RPMI7951 (cell line): ENCODE results near the gene GDF2. TPM values are rescaled to one million over a fixed set of nuclear protein-coding genes. Genes with fewer than 3 reads are reported as not detected.

Source experiments
- DNase-seq: peaks from one replicate; pipeline ENCODE4 v3.0.0-alpha.2; 2012; ENCODE audit warnings: low read depth
- total RNA-seq: library from RNA; depleted of rRNA; stranded (reverse); fragments of >200 nt; shearing (Covaris generic); gene quantifications from 2 replicates; pipeline ENCODE4 v1.2.3, GENCODE V29; 2014

Gene GDF2
- total RNA-seq, 1 experiment from 2014 or later: not detected

DNA sequence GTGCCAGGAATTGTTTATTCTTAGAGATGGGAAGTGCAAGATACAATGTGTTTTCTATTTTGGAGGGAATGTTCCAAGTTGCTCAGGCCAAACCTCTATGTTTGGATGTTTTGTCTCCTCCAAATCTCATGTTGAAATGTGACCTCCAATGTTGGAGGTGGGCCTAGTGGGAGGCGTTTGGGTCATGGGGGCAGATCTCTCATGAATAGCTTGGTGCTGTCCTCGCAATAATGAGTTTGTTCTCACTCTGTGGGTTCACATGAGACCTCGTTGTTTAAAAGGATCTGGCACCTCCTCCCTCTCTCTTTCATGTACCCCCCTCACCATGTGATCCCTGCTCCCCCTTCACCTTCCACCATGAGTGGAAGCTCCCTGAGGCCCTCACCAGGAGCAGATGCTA, 30.6 kb upstream of the GDF2 start:
- no peak for DNase-seq

DNA sequence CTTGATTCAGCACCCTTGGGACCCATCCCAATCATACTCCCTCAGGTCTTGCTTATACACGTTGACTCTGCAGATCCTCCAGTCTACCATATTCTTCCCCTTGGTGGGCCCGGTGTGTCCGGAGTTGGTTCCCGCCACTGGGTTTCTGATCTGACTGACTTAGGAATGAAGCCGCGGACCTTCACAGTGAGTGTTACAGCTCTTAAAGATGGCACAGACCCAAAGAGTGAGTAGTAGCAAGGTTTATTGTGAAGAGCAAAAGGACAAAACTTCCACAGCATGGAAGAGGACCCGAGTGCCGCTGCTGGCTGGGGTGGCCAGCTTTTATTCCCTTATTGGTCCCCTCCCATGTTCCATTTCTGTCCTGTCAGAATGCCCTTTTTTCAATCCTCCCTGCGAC, 28.2 kb upstream of the GDF2 start:
- DNase-seq: no peak

- DNase-seq: no peak
These were observed 27.8 kb upstream of the GDF2 start for GRCh38 chr10:47294501-47294900.

DNA sequence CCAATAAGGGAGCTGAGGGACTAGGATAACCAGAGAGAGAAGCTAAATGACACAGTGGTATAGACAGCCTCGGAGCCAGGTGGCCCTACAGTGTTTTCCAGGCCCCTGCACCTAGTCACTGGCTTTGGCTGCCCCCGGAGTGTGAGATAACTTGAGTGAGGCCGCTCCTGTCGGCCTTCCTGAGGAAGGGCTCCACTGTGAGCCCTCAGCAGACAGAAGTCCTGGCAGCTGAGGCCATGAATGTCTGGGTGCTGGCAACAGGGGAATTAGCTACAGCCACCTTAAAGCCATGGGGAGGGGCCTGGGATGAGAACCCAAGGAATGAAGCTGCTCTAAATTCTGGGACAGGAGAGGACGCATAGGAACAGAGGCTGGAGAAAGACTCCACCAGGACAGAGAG, 26.8 kb upstream of the GDF2 start:
- DNase-seq: no peak

GRCh38 chr10:47296156-47296894, 25.9 kb upstream of the GDF2 start:
- no peak for DNase-seq

DNA sequence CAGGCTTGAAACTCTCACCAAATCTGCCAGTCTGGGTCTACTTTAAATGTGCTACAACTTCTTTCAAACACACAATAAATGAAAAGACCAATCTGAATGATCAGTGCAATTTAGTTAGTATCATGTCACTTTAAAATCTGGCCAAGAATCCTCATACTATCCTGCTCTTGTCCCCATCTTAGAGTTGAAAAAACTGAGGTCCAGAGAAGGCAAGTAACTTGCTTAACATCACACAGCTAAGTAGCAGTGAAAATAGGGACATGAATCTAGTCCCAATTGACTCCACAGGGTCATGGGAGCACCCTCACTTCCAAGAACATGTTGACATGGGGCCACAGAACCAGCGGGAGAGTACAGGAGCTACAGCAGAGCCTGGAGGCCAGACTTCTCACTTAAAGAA, 25.3 kb upstream of the GDF2 start:
- no peak for DNase-seq

- no peak for DNase-seq
These were observed 24.3 kb upstream of the GDF2 start for GRCh38 chr10:47297866-47298540.

- no peak for DNase-seq
These were observed 23.5 kb upstream of the GDF2 start for GRCh38 chr10:47298715-47299114.

DNA sequence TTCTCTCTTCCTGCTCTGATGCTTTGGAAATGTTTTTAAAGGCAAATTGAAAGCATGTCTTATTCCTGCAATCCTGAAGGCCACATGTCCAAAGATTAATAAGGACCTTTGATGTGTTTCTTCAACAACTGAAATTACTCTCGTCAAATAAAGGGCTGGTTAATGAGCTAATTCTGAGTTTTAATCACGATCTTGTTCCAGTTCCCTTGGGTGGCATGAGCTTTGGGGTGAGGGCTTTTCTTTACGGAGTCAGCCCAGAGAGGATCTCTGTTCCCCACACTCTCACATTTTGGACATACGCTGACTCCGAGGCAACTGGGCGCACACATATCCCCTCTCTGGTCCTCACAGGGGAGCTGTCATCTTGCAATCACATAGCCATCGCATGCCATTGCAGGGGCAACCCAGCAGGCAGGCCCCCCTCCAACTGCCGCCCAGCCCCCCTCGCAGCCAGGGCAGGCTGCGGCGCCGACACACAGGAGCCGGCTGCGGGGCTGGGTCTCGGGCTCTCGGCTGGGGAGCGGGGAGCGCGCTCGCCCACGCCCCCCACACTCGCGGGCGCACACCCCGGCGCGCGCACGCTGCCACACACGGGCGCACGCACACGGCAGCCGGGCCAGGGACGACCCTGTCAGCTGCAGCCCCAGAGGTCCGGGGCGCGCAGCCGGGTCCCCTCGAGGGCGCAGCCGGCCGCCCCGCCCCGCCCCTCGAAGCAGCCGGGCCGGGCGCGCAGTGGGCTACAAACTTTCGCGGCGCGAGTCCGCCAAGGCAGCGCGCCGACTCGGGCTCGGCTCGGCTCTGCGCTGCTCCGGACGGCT, 22.4 kb upstream of the GDF2 start, which contains the start of gene GDF10:
Gene GDF10, plus strand, starts transcription at position 587 of the 818 bp plus-strand sequence. CDS start 455 bp downstream, outside the sequence.
- DNase-seq: no peak

DNA sequence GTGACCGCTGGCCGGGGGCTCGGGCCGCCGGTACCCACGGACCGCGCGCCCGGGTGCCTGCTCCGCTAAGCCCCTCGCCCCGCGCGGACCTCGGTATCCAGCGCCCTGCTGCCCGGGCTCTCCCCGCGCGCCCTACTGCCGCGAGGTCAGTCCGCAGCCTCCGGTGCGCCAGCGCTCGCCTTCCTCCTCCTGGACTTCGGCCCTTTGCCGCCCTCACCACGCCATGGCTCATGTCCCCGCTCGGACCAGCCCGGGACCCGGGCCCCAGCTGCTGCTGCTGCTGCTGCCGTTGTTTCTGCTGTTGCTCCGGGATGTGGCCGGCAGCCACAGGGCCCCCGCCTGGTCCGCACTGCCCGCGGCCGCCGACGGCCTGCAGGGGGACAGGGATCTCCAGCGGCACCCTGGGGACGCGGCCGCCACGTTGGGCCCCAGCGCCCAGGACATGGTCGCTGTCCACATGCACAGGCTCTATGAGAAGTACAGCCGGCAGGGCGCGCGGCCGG, 21.8 kb upstream of the GDF2 start:
- DNase-seq: no peak

- DNase-seq: no peak
These were observed 20.4 kb upstream of the GDF2 start for GRCh38 chr10:47301833-47302232.

- DNase-seq: no peak
These were observed 19.1 kb upstream of the GDF2 start for GRCh38 chr10:47303105-47303504.

- no peak for DNase-seq
These were observed 18.4 kb upstream of the GDF2 start for GRCh38 chr10:47303866-47304265.

- no peak for DNase-seq
These were observed 16.7 kb upstream of the GDF2 start for GRCh38 chr10:47305566-47305965.

GRCh38 chr10:47306387-47307210, 15.7 kb upstream of the GDF2 start:
- DNase-seq: no peak

DNA sequence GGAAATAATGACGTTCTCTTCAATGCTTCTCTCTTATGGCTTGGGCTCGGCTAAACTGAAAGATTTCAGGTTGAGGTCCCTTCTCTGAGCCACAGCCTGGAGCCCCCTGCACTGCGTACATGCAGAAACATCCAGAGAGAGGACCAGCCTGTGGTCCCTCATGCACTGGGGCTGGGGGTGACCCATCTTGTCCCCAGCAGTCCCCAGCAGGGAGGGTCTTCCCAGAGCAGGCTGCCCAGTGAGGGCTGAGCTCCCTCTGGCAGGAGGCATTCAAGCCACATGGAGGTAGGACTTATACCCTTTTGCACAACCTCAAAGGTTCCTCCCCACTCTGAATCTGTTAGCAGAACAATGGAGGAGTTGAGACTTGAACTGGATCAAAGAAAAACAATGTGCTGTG, 14.9 kb upstream of the GDF2 start:
- DNase-seq: no peak

- no peak for DNase-seq
These were observed 13.5 kb upstream of the GDF2 start for GRCh38 chr10:47308775-47309174.

- no peak for DNase-seq
These were observed 12.7 kb upstream of the GDF2 start for GRCh38 chr10:47309408-47310089.

DNA sequence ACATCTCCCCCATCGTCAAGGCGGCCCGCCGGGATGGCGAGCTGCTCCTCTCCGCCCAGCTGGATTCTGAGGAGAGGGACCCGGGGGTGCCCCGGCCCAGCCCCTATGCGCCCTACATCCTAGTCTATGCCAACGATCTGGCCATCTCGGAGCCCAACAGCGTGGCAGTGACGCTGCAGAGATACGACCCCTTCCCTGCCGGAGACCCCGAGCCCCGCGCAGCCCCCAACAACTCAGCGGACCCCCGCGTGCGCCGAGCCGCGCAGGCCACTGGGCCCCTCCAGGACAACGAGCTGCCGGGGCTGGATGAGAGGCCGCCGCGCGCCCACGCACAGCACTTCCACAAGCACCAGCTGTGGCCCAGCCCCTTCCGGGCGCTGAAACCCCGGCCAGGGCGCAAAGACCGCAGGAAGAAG, 12.2 kb upstream of the GDF2 start:
- DNase-seq: no peak

DNA sequence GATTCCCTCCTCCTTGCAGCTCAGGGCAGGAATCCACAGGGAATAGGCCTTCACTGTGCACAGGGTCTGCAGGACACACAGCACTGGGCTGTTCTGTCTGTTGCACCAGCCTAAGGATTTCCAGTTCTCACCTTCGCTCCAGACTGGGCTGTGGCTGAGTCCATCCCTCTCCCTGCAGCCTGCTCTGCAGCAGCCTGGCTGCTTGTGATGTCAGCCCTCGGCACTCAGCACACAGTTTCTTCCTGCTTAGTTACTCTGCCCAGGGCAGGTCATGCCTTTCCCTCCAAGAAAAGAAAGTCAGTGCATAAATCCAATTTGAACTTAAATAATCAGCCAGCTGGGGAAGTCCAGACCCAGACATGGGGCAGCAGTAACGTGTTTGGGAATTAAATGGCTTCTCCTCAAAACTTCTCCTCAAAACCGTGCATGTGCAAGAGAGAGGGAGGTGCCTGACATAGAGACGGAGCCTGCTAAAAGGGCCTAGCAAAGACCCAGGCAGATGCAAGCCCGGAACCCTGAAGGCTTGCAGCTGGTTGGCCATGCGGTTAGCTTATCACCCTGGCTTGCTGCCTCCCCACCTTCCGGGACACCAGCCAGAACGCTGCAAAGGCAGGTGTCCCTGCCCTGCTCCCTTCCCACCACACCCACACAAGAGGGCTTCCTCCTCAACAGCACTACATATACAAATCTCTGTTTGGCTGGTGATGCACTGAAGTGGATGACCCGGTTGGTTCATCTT, 10.9 kb upstream of the GDF2 start:
- DNase-seq: no peak
